ENCODE measurements around the gene RYR3.

GRCh38 chr15:33831646-33832045 lies 520.9 kb downstream of the RYR3 start:
- TF ChIP-seq CTCF (conservative IDR thresholded peaks at IDR 0.05; ENCODE audit: low read length) (no peak), EZH2phosphoT487 (IDR thresholded peaks at IDR 0.05; ENCODE audit: borderline replicate concordance, low read depth, low read length) (no peak)

Measured in OCI-LY7 (cell line).